HFFc6 (cell line): ENCODE data around the gene DUSP16. TPM values are rescaled to one million over a fixed set of nuclear protein-coding genes. Genes with fewer than 3 reads are reported as not detected.
"Not testable (repeated sequence)": the region's sequence is repeated elsewhere in the genome, so short reads cannot be mapped to it uniquely, and the experiment has no call there.

Source experiments
- DNase-seq: peaks from one replicate; pipeline ENCODE4 v3.0.0-alpha.2; 2018
- H3K27ac Mint-ChIP-seq: 2 replicates; pipeline ENCODE4 v1.8.0; 2020; ENCODE audit warnings: mild to moderate bottlenecking, mixed read lengths
- H3K27me3 Mint-ChIP-seq: 2 replicates; pipeline ENCODE4 v1.8.0; 2021; ENCODE audit warnings: mild to moderate bottlenecking, moderate library complexity, mixed read lengths; ENCODE audit not compliant: insufficient read depth
- H3K36me3 Mint-ChIP-seq: 2 replicates; pipeline ENCODE4 v1.8.0; 2021; ENCODE audit warnings: low read depth, mixed read lengths
- H3K4me1 Mint-ChIP-seq: 2 replicates; pipeline ENCODE4 v1.8.0; 2020; ENCODE audit warnings: low read depth, mixed read lengths
- H3K4me3 Mint-ChIP-seq: 2 replicates; pipeline ENCODE4 v1.8.0; 2020; ENCODE audit warnings: mild to moderate bottlenecking, moderate library complexity, mixed read lengths
- H3K9me3 Mint-ChIP-seq: 2 replicates; pipeline ENCODE4 v1.8.0; 2020; ENCODE audit warnings: mild to moderate bottlenecking, mixed read lengths
- total RNA-seq, 6 experiments: library from RNA; stranded (reverse); fragmentation: NEBNext Ultra II Directional; extraction: Animal tissue kit (Norgen Biotek cat#: 25700); gene quantifications; 2 replicates in 1 of 6; 3 replicates in 5 of 6; pipeline ENCODE4 v1.2.3, GENCODE V29; 2021
- TF ChIP-seq, protein P1 (sequence below): fragments of 200-600 bp; sonication (generic); IDR thresholded peaks from 2 replicates; pipeline ENCODE4 v1.5.0; 2021; ENCODE audit warnings: antibody characterized with exemption, mild to moderate bottlenecking

Gene DUSP16
- total RNA-seq, 6 experiments from 2014 or later, result 5.9 to 8.9 (median 7.4) TPM

DNA sequence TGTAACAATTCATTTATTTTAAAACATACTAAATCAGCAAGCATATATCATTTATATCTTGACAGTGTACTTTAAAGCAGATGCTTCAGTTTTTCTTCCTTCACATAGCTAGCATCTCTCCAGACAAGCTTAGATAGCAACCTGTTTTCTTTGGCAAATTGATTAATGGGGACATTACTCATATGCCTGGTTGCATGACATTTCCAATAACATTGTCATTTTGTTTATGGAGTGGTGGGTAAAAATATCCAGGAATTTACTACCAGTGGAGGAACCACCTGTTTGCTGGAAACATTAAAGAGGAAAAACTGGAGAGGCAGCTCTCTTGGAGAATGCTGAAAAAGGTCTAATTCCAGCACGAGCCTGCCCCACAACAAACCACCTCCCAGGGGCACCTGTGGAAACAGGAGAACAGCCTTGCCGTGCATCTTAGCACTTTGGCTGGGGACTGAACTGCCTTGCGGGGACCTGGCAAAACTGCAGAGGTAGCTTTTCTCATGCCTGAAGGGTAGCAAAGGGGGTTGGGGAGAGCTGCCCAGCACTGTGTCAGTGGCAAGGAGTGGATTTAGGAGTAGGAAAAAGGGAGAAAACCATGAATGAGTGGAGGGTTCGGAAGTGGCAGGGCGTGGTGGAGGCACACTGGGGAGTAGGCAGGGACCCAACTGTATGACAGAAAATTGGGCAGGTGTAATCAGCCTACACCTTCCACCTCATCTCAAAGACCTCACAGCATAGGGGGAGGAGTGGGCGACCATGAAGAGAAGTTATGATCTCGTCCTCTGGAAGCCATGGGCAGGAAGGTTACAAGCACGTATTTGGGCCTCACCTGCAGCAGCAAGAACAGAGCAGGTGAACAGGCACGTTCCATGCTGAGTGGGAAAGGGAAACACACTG lies 37.3 kb upstream of the DUSP16 start:
- Mint-ChIP-seq H3K27ac (no peak overlapping the region), H3K36me3 (no peaks in the 10 kb centered on the region), H3K9me3 (no peaks in the 10 kb centered on the region), H3K4me3 (no peak overlapping the region), H3K27me3 (peaks cover 16% of the 10 kb centered on the region), H3K4me1 (no peaks in the 10 kb centered on the region)
- DNase-seq, result no peak
- TF ChIP-seq, protein P1, sequence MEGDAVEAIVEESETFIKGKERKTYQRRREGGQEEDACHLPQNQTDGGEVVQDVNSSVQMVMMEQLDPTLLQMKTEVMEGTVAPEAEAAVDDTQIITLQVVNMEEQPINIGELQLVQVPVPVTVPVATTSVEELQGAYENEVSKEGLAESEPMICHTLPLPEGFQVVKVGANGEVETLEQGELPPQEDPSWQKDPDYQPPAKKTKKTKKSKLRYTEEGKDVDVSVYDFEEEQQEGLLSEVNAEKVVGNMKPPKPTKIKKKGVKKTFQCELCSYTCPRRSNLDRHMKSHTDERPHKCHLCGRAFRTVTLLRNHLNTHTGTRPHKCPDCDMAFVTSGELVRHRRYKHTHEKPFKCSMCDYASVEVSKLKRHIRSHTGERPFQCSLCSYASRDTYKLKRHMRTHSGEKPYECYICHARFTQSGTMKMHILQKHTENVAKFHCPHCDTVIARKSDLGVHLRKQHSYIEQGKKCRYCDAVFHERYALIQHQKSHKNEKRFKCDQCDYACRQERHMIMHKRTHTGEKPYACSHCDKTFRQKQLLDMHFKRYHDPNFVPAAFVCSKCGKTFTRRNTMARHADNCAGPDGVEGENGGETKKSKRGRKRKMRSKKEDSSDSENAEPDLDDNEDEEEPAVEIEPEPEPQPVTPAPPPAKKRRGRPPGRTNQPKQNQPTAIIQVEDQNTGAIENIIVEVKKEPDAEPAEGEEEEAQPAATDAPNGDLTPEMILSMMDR, result no peak

- Mint-ChIP-seq H3K36me3 (no peaks in the 10 kb centered on the region), H3K27ac (no peak overlapping the region), H3K9me3 (no peaks in the 10 kb centered on the region), H3K27me3 (peaks cover 20% of the 10 kb centered on the region), H3K4me1 (no peaks in the 10 kb centered on the region; the same call in 1 of the 2 replicates), H3K4me3 (no peak overlapping the region)
- no peak for DNase-seq
- TF ChIP-seq, protein P1, result no peak
These were observed 36.2 kb upstream of the DUSP16 start for GRCh38 chr12:12598864-12599263.

DNA sequence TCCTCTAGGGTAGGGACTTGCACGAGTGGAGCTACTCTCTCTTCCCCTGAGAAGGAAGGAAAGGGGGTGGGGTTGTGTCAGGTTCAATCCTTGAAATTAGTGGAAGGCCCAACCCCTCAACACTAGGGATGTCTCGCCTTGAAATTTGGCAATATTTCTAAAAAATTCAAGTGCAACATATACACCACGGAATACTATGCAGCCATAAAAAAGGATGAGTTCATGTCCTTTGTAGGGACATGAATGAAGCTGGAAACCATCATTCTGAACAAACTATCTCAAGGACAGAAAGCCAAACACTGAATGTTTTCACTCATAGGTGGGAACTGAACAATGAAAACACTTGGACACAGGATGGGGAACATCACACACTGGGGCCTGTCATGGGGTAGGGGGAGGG lies 33.9 kb upstream of the DUSP16 start:
- H3K27ac Mint-ChIP-seq, H3K36me3 Mint-ChIP-seq, DNase-seq, H3K4me3 Mint-ChIP-seq, H3K9me3 Mint-ChIP-seq: not testable (repeated sequence)
- Mint-ChIP-seq H3K27me3 (peaks cover 18% of the 10 kb centered on the region), H3K4me1 (peaks cover 13% of the 10 kb centered on the region)

DNA sequence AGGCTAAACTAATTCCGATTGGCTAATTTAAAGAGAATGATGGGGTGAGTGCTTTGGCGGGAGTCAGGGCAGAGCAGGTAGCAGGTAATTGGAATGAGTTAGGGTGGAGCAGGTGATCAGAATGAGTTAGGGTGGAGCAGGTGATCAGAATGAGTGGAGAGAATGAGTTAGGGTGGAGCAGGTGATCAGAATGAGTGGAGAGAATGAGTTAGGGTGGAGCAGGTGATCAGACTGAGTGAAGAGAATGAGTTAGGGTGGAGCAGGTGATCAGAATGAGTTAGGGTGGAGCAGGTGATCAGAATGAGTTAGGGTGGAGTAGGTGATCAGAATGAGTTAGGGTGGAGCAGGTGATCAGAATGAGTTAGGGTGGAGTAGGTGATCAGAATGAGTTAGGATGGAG lies 33.3 kb upstream of the DUSP16 start:
- H3K4me3 Mint-ChIP-seq, H3K36me3 Mint-ChIP-seq, DNase-seq, H3K27ac Mint-ChIP-seq, H3K9me3 Mint-ChIP-seq: not testable (repeated sequence)
- peaks cover 13% of the 10 kb centered on the region for H3K4me1 Mint-ChIP-seq
- peaks cover 16% of the 10 kb centered on the region for H3K27me3 Mint-ChIP-seq

- H3K4me3 Mint-ChIP-seq, result peak overlapping the region; percentile 34
- peaks cover 14% of the 10 kb centered on the region for H3K27me3 Mint-ChIP-seq
- DNase-seq, result peak; percentile 56
- peaks cover 13% of the 10 kb centered on the region for H3K4me1 Mint-ChIP-seq
- TF ChIP-seq, protein P1, result no peak
- no peaks in the 10 kb centered on the region for H3K9me3 Mint-ChIP-seq
- no peaks in the 10 kb centered on the region for H3K36me3 Mint-ChIP-seq
- peak overlapping the region; percentile 53; the same call in 1 of the 2 replicates for H3K27ac Mint-ChIP-seq
These were observed 30.3 kb upstream of the DUSP16 start for GRCh38 chr12:12592930-12593329.

GRCh38 chr12:12590961-12591360 lies 28.3 kb upstream of the DUSP16 start:
- Mint-ChIP-seq H3K27me3 (peaks cover 11% of the 10 kb centered on the region), H3K36me3 (no peaks in the 10 kb centered on the region), H3K9me3 (no peaks in the 10 kb centered on the region), H3K27ac (no peak overlapping the region), H3K4me1 (peaks cover 13% of the 10 kb centered on the region), H3K4me3 (no peak overlapping the region)
- DNase-seq, result no peak
- TF ChIP-seq, protein P1, result no peak

- not testable (repeated sequence) for H3K4me1 Mint-ChIP-seq, H3K27ac Mint-ChIP-seq, DNase-seq, H3K9me3 Mint-ChIP-seq, H3K36me3 Mint-ChIP-seq, H3K4me3 Mint-ChIP-seq, H3K27me3 Mint-ChIP-seq
These were observed 25.8 kb upstream of the DUSP16 start for GRCh38 chr12:12588436-12588835.
